GM19463 (cell line): Measurements from ENCODE around the gene THUMPD3.

ENCODE experiments used
- ATAC-seq: cut with Tn5 transposase; IDR thresholded peaks from one replicate; pipeline ENCODE4 v1.9.1; 2021; ENCODE audit warnings: mild to moderate bottlenecking, moderate library complexity; ENCODE audit not compliant: unreplicated experiment

The THUMPD3 gene

GRCh38 chr3:9396632-9397331 lies 33.9 kb downstream of the THUMPD3 start:
- peak; percentile 64 for ATAC-seq

DNA sequence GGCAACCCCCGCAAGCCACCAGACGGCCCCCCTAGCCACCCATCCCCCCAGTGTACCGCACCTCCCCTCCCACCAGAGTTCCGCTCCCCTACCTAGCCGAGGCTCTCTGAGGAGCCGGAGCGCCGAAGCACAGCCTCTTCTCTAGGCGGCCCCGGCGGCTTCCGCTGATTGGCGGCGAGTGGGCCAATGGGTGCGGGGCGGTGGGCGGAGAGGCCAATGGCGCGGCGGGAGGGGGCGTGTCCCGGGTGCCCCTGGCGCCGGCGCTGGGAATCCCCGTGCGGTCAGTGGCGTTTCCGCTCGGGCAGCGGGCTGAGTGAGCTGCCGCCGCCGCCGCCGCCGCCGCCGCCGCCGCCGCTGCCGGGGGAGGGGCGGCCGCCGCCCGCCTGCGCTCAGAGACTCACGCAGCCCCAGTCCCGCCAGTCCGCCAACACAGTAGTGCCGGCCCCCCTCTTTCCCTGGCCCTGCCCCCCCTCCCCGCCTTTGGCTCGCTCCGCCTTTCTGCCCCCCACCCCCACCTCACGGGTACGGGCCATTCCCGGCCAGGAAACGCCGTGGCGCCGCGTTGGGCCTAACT lies 34.6 kb downstream of the THUMPD3 start, which contains the start of gene SETD5:
Gene SETD5 (plus strand): TSS at position 284 of the 574 bp plus-strand sequence. CDS start 31,324 bp downstream, outside the sequence.
- ATAC-seq, result peak; percentile 44

DNA sequence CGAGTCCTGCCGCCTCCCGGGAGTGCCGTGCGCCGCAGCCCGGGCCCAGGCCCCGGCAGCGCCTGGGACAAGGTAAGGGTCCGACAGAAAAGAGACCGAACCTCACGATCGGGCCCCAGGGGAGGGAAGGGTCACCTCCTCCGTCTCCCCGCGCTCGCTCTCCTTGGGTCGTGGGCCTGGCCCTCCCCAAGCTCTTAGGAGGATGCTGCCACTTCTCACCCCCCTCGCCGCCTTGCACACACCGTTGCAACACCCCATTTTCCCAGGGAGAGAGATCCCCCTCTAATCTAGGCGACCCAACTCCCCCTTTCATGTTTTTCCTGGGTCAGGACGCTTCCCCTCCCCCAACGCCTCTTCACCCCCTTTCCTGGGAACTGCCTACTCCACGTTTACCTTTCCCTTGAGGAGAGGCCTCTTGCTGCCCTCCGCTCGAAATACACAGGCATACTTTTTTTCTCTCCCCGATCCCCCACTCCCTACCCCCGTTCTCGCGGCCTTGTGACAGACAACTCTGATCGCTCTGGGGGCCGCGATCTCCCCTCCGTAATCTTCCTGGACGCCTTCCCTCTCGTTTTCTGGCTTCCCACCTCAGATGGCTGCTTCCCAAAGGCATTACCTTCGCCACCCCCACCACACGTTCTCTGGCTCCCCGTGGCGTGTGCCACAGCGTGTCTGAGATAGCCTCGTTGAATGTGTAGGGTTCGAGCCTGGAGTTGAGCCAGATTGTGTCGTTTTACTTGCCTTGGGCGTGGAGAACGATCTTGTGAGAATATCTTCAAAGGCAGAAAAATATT lies 35.2 kb downstream of the THUMPD3 start:
- no peak for ATAC-seq

DNA sequence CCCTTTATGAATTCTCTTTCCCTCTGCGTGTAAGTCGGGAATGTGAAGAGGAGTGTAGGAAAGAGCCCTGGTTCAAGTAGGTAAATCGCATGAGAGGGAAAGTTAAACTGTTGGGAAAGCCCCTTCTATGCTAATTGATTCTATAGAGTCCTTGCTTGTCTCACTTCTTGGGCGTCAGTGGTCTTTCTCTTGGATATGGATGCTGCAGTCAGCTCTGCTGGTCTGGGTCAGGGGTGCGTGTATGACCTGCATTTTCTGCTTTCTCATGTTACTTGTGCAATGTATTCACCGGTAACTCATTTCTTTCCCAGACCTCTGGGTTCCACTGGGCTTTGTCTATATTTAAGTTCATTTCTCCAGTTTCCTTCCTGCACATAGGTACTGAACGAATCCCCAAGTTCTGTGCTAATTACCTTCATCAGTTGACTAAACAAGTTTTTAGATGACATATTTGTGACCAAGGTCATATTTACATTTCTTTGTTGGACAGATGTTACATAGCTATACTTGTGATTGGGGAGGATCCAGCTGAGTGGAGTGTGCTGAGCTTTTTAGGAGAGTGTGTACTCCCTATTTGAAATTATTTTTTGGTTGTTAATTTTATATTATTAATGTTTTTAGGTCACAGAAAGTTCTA lies 36.0 kb downstream of the THUMPD3 start:
- ATAC-seq, result no peak

DNA sequence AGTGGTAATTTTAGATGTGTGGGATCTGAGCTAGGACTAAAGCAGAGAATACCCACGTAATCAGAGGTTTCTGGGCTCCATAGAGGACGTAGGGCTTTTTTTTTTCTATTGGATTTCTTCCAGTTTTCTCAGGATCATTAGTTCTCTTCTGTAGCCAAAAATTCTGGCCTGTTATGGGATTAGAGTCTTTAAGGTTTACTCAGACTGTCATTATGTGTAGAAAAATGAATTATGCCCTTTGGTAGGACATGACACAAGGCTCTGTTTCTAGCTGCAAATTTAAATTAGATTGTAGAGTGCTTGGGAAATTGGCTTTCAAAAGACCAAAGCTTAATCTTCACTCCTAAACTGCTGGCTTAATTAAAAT lies 36.5 kb downstream of the THUMPD3 start:
- no peak for ATAC-seq

GRCh38 chr3:9399746-9400145 lies 36.9 kb downstream of the THUMPD3 start:
- no peak for ATAC-seq

DNA sequence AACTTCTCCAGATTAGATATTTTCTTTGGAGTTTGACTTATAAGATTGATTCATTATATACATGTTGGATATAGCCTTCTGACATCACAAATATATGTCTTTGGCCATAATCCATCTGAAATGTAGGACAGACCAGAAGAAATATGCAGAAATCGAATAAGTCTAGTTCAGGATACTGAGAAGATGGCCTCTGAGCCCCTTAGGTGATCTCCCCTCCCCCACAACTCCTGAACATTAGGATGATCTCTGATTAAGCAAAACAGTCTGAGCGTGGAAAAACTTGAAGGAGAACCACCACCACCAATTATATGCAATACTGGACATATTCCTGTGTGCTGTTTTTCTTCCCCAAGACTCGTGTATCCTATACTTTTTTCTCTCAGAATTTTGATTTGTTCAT lies 37.8 kb downstream of the THUMPD3 start:
- ATAC-seq, result no peak

- no peak for ATAC-seq
These were observed 39.1 kb downstream of the THUMPD3 start for GRCh38 chr3:9401986-9402385.

GRCh38 chr3:9402410-9403228 lies 39.8 kb downstream of the THUMPD3 start:
- no peak for ATAC-seq

DNA sequence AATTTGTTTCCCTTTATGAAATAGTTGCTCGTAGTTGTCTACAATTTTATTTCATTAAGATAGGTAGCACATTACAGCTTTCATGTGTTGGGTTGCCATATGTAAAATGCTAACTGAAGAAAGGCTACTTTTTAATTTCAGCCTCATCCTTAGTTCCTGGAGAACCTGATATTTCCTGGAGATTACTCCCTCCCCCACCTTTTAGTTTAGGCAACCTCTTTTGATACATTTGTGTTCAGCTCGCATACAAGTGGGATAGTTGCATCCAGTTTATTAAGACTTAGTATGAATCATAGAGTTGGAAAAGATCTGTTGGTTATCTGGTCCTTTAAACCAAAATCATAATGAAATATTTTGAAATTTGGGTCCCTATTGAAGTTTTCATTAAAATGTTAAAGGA lies 40.6 kb downstream of the THUMPD3 start:
- no peak for ATAC-seq

GRCh38 chr3:9404680-9405079 lies 41.8 kb downstream of the THUMPD3 start:
- no peak for ATAC-seq

- ATAC-seq, result no peak
These were observed 42.9 kb downstream of the THUMPD3 start for GRCh38 chr3:9405756-9406155.

DNA sequence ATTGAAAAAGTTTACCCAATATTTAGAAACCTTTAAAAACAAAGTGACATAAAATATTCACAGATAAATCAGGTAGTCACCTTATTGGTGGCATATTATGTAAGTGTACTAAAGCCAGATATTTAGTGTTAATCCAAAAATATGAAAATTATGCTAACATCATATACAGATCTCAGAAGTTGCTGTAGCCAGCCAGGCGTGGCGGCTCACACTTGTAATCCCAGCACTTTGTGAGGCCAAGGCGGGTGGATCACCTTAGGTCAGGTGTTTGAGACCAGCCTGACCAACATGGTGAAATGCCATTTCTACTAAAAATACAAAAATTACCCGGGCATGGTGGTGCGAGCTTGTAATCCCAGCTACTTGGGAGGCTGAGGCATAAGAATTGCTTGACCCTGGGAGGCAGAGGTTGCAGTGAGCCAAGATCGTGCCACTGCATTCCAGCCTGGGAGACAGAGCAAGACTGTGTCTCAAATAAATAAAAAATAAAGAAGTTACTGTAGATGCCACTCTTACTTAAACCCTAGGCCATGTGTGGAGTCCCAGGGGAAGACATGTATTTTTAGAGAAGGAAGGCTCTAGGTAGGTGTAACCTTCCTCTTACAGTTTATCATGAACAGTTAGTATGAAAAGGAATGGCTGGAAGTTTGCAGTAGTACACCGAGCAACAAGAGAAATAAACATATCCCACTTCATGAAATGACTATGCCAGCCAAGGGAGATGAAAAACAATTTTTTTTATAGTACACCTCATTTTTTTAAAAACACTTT lies 44.2 kb downstream of the THUMPD3 start:
- ATAC-seq, result no peak

DNA sequence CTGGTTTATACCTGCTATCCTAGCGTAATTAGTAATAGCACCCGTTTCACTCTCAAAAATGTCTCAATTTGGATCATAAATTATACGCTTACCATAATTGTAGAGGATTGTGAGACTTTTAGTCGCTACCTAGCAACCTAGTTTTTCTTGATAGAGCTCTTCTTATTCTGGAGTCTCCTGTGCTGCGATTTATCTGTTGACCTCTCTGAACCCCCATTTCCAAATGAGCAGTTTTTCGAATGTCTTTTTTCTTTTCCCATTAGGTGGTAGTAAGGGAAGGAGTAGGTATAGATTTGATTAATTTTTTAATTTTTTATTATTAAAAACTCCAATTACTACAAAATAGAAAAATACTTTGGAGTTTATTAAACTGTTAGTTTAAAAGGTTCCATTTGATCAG lies 45.2 kb downstream of the THUMPD3 start:
- no peak for ATAC-seq

DNA sequence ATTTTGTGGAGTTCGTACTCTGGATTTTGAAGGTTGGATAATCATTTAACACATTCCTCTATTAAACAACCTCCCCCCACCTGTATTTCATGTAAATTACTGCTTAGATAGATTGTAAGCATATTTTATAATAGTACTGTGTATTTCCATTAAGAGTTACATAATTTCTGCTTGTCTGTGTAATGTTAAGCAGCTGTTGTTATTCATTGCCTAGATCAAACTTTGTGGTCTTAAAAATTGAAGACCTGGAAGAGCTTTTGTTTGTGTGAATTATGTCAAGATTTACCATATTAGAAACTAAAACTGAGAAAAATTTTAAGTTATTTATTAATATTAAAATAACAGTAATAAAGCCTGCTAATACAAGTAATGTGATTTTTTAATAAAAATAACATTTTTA lies 45.7 kb downstream of the THUMPD3 start:
- no peak for ATAC-seq

- ATAC-seq, result no peak
These were observed 47.4 kb downstream of the THUMPD3 start for GRCh38 chr3:9409981-9410854.

DNA sequence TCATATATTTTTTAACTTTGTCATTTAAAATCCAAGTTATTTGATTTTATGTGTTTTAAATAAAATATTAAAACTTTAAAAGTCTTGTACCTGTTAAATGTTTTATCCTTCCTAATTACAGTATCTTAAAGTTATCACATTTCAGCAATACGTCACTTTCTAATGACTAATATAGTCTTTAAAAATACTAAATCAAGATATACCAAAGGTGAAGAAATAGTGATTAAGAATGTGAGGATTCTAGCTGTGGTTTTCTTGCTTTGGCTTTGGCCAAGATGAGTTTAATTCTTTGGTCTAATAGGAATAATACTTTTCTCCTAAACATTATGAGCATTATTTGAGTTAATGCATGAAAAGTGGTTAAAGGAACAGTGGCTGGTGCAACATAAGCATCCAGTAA lies 48.4 kb downstream of the THUMPD3 start:
- ATAC-seq, result no peak

DNA sequence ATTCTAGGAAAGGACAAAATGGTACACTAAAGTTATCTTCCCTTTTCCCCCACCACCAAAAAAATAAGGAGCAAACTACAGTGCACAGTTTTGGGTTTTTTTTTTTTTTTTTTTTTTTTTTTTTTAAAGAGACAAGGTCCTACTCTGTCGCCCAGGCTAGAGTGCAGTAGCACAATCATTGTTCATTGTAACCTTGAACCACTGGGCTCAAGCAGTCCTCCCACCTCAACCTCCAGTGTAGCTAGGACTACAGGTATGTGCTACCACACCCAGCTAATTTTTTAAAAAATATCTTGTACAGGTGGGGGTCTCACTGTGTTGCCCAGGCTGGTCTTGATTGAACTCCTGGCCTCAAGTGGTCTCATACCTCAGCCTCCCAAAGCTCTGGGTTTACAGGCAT lies 49.4 kb downstream of the THUMPD3 start:
- ATAC-seq, result no peak

- no peak for ATAC-seq
These were observed 52.0 kb downstream of the THUMPD3 start for GRCh38 chr3:9414826-9415225.
